Measurements from ENCODE around the gene GYPA.
"Not testable (repeated sequence)": the region's sequence is repeated elsewhere in the genome, so short reads cannot be mapped to it uniquely, and the experiment has no call there.

GYPA gene

GRCh38 chr4:144128709-144129320 lies 11.7 kb downstream of the GYPA start:
- DNase-seq: not testable (repeated sequence)

- DNase-seq: not testable (repeated sequence)
Measured at GRCh38 chr4:144125109-144125508, 15.4 kb downstream of the GYPA start.

GRCh38 chr4:144123982-144124635 lies 16.4 kb downstream of the GYPA start:
- not testable (repeated sequence) for DNase-seq

GRCh38 chr4:144123269-144123668 lies 17.2 kb downstream of the GYPA start:
- DNase-seq: not testable (repeated sequence)

DNA sequence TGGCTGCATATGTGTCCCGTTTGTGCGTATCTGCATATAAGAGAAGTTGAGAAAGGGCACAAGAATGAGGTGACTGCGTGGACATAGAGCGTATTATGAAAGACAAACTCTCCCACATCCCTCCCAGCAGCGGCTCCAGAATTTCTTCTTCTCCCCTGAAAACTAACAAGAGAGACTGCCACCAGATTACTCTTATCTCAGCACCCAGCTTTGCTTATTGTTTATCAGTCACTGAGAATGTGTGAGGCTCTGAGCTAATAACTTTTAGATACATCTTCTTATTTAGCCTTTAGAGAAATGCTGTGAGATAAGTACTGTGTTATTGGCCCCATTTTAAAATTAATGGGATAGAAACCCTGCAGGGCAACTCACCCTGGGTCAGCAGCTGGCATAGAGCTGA lies 20.8 kb downstream of the GYPA start:
- DNase-seq: not testable (repeated sequence)

GRCh38 chr4:144115519-144115918 lies 25.0 kb downstream of the GYPA start:
- no peak for DNase-seq

DNA sequence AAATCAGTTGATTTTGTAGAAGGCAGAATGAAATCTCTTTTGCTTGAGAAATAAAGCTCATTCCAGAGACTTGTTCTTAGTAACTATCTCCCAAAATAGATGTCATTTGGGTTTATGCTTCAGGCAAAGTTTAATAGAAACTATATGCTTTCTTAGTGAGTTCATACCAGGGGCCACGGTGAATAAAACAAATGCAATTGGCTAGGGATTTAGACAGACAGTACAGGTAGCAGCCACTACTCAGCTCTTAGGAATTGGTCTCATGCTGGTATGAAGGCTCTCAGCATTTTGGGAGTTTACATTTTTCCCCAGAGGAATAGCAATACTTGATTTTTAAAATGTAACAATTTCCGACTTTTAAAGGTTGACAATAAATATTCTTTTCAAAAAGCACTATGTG lies 27.0 kb downstream of the GYPA start:
- no peak for DNase-seq

- no peak for DNase-seq
Measured at GRCh38 chr4:144104509-144105130, 35.9 kb downstream of the GYPA start.

DNA sequence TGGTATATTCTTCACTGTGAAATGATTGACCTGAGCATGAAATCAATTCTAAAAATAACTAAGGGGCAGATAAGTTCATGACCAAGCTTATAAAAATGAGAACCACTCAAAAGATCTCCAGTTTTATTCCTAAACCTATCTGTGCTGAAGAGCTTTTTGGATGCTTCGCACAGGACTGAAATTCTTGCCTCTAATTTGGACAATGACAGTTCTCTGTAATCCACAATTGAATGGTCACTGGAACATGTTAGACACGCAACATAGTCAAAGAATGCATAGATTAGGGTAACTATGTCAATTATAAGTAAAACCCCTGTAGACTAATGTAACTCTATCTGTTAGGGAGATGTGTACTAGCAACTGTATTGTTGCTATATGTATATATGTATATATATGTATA lies 42.7 kb downstream of the GYPA start:
- DNase-seq: not testable (repeated sequence)

- DNase-seq: not testable (repeated sequence)
Measured at GRCh38 chr4:144093995-144094394, 46.5 kb downstream of the GYPA start.

DNA sequence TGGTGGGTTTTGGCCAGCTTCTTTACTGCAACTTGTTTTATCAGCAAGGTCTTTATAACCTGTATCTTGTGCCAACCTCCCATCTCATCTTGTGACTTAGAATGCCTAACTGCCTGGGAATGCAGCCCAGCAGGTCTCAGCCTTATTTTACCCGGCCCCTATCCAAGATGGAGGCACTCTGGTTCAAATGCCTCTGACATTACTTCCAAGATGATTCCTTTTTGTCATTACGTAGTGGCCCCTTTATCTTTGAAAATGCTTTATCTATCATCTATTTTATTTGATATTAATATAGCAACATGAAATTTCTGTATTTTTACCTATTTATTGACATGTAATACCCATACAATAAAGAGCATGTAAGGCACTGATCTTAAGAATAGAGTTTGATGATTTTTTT lies 49.3 kb downstream of the GYPA start:
- not testable (repeated sequence) for DNase-seq

DNA sequence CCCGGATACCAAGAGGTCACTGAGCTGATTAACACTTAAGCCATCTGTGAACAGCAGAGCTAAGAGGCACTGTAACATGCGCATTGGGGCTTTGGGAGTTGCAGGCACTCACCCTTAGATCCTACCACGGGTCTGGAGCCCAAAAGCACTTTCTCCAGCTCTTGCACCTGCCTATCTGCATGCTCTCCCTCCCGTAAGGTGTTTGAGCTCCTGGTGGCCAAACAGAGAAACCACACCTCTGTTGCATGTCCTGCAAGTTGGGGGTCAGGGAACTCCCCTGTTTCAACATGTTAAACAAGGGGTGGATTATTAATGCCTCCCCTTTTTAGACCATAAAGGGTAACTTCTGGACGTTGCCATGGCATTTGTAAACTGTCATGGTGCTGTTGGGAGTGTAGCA lies 49.8 kb downstream of the GYPA start:
- no peak for DNase-seq

- not testable (repeated sequence) for DNase-seq
Measured at GRCh38 chr4:144082053-144082452, 58.5 kb downstream of the GYPA start.

- not testable (repeated sequence) for DNase-seq
Measured at GRCh38 chr4:144080135-144080534, 60.4 kb downstream of the GYPA start.

DNA sequence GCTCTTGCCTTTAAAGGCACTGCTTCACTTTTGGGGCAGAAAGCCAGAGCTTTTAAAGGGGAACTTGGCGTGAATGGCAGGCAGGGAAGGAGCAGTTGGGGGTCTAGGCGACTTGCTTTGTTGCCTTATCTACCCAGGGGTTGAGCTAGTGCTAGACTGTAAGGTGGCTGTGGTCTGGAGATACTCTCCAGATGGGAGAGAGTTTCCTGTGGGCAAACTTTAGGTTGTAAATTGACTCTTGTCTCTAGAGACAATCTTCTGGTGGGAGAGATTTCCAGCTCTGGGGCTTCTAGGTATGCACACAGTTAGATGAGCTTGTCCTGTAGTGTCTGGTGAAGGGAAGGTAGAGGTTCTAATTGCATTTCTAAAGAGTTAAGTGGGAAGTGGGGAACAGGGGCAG lies 61.8 kb downstream of the GYPA start:
- DNase-seq: not testable (repeated sequence)

GRCh38 chr4:144061556-144061955 lies 79.0 kb downstream of the GYPA start:
- not testable (repeated sequence) for DNase-seq

DNA sequence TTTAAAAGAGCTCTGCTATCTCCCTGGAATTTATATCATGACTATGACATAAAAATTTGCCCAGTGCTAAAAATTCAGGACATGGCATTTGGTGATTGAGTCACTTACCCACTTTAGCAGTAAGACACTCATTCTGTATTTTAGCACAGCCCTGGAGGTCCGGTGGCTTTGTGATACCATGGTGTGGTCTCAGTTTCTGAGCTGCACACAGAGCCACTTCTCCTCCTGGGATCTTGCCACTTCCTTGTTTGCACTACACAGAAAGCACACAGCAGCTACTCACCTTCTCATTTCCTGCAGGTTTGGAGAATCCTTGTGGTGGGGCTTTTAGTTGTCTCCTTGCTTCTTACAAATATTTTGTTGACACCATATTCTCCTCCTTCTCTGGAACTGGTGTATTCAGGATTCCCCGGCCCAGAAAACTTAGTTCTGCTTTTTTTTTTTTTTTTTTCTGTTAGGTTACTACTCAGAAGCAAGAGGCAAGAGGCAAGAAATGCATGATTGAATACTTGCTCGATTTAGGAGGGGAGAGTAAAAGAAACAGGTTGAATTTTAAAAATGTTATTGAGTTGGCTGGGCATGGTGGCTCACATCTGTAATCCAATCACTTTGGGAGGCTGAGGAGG lies 80.2 kb downstream of the GYPA start:
- not testable (repeated sequence) for DNase-seq
